NCI-H748 (cell line): Measurements from ENCODE around the gene ZNF615.
A peak's percentile ranks its signal among the peaks of the same experiment; 100 is the strongest.
"Not testable (repeated sequence)": the region's sequence is repeated elsewhere in the genome, so short reads cannot be mapped to it uniquely, and the experiment has no call there.

Experiments
- DNase-seq: peaks from one replicate; lab custom pipeline; 2025; ENCODE audit not compliant: unreplicated experiment; lab: John Stamatoyannopoulos, UW

ZNF615 gene

DNA sequence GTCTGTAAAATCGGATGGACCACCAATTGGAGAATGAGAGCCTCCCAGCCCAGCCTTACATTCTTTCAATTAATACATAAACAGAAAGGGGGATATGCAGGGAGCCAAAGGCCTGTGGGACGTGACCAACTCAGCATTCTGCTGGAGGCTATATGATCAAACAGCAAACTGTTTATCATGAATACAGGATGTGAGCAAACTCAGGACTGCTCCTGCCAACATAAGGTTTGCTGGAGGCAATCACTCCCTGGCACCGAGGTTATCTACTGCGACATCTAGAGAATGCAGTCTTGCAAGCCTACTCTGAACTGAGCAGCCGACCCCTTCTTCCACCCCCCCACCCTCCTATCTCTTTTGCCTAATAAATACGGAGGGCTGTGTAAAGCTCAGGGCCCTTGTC lies 27.1 kb downstream of the ZNF615 start:
- not testable (repeated sequence) for DNase-seq

DNA sequence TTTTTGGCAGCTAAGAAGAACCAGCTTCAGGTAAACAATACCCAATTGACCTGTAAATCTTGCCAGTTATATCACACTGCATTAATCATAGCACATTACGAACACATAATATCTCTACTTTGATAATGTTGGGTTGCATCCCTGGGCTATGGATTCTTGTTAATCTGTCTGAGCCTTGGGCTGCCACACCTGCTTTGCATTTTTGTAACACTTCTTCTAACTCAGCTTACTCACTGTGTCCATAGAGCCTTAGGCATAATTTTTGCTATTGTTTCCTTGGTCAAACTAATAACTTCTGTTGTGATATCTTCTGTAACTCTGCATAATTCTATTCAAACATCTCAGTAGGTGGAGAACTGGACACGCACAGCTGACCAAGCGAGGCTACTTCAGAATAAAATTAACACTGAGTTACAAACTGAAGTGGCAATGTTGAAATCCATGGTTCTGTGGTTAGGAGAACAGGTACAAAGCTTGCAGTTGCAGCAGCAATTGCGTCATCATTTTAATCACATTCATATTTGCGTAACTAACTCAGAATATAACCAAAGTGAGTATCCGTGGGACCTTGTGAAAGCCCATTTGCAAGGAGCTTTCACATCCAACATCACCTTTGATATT lies 27.8 kb downstream of the ZNF615 start:
- DNase-seq, result no peak

DNA sequence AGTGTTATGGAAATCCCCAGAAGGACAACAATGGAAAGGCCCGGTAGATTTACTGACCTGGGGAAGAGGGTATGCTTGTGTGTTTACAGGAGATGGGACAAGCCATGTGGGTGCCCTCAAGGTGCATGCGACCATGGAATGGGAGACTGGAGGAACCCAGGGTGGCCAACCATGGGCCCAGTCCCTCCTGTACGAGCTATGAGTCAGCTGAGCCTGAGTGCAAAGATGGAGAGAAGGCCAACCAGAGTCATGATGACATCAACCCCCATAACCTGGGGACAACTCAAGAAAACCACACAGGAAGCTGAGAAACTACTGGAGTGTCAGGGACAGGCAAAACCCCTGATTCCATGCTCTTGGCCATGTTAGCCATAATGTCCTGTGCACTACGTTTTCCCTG lies 29.1 kb downstream of the ZNF615 start:
- DNase-seq, result no peak

- DNase-seq, result no peak
Observed at GRCh38 chr19:51977346-51977745, 30.7 kb downstream of the ZNF615 start.

DNA sequence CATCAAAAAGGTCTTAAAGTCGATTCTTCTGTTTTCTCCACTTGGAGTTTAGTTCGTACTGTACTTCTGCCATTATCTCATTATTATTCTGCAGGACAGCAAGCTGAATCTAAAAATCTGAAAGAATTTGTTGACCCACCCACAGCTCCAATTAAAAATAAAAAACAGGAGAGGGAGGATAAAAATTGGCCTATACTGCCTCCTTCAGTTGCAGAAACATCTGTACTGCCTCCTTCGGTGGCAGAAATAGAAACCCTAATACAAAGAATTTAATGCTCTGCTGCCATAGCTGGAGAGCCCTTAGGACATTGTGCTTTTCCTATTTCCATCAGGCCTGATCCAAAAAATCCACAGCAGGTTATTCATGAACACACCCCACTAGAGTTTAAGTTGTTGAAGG lies 31.2 kb downstream of the ZNF615 start:
- DNase-seq, result no peak

- DNase-seq, result not testable (repeated sequence)
Observed at GRCh38 chr19:51975787-51976186, 32.2 kb downstream of the ZNF615 start.

- DNase-seq, result peak; percentile 26
Observed at GRCh38 chr19:51971624-51972023, 36.4 kb downstream of the ZNF615 start.

DNA sequence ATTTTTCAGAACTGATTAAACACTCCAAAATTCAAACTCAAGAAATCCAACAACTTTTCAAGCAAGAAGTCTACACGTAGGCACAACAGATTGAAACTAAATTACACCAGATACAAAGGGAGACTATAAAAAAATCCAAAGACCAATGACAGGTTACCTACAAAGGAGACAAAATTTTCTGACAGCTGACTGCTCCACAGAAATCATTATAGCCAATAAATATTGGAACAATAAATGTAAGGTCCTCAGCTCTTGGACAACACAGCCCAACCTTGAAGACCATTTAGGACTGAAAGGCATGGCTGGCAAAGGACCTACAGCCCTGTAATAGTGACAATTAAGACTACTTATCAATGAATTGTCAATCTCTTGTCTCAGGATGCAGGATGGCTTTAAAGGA lies 37.3 kb downstream of the ZNF615 start:
- no peak for DNase-seq

- DNase-seq, result no peak
Observed at GRCh38 chr19:51965583-51965982, 42.4 kb downstream of the ZNF615 start.

- not testable (repeated sequence) for DNase-seq
Observed at GRCh38 chr19:51960621-51961233, 47.3 kb downstream of the ZNF615 start.

DNA sequence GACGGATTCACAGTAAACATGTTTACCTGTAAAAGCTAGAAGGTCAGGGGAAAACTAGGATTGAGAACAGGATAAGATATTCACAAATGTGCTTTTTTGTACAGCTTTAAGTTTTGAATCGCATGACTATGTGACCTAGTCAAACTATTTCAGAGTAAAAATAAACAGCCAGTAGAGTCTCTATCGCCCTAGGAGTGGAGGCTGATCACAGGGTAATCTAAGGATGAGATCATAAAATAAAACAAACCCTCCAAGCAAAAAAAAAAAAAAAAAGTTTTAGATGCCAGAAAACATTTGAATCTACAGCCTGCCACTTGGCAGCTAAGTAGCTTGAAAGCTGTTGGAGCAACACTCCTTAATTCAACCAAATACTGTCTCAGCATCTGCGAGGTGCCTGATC lies 48.2 kb downstream of the ZNF615 start:
- no peak for DNase-seq

DNA sequence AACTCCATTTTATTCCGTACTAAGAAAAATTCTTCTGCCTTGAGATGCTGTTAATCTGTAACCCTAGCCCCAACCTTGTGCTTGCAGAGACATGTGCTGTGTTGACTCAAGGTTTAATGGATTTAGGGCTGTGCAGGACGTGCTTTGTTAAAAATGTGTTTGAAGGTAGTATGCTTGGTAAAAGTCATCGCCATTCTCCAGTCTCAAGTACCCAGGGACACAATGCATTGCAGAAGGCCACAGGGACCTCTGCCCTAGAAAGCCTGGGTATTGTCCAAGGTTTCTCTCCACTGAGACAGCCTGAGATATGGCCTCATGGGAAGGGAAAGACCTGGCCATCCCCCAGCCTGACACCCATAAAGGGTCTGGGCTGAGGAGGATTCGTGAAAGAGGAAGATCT lies 50.2 kb downstream of the ZNF615 start:
- DNase-seq, result not testable (repeated sequence)

GRCh38 chr19:51948975-51949374 lies 59.0 kb downstream of the ZNF615 start:
- peak; percentile 80 for DNase-seq

DNA sequence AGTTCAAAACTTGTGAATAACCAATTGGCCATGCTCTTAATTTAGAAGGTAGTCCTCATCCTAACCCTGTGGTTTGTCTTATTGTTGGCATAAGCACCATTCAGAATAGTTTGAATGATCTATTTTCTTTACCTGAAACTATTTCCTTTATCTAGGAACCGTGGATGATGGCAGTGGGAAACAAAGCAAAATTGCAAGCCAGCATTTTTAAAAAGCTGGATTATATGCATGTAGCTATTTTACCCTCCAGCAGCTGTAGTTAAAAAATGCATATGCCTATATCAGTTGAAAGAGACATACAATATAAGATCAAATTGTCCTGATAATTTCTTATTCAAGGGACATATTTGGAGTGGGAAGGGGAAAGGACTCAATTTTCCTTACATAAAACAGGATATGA lies 61.4 kb downstream of the ZNF615 start:
- no peak for DNase-seq

GRCh38 chr19:51944798-51945552 lies 63.0 kb downstream of the ZNF615 start:
- DNase-seq, result no peak
